Glutamatergic neuron (in vitro differentiated cells): ENCODE measurements around the gene SYT8. TPM values are rescaled to one million over a fixed set of nuclear protein-coding genes. Genes with fewer than 3 reads are reported as not detected.

Experiments used
- DNase-seq: peaks from one replicate; pipeline ENCODE4 v3.0.0; 2022
- H3K27ac Mint-ChIP-seq: one replicate; pipeline ENCODE4 v1.8.0; 2020; ENCODE audit warnings: mild to moderate bottlenecking, mixed read lengths, inconsistent platforms; ENCODE audit not compliant: unreplicated experiment
- H3K27me3 Mint-ChIP-seq: one replicate; pipeline ENCODE4 v1.8.0; 2020; ENCODE audit warnings: mild to moderate bottlenecking, moderate library complexity, mixed read lengths, inconsistent platforms; ENCODE audit not compliant: unreplicated experiment
- H3K36me3 Mint-ChIP-seq: one replicate; pipeline ENCODE4 v1.8.0; 2020; ENCODE audit warnings: mild to moderate bottlenecking, mixed read lengths, inconsistent platforms; ENCODE audit not compliant: unreplicated experiment
- H3K4me1 Mint-ChIP-seq: one replicate; pipeline ENCODE4 v1.8.0; 2020; ENCODE audit warnings: mild to moderate bottlenecking, low read depth, mixed read lengths, inconsistent platforms; ENCODE audit not compliant: unreplicated experiment
- H3K4me3 Mint-ChIP-seq: one replicate; pipeline ENCODE4 v1.8.0; 2020; ENCODE audit warnings: mild to moderate bottlenecking, mixed read lengths, inconsistent platforms; ENCODE audit not compliant: unreplicated experiment
- H3K9me3 Mint-ChIP-seq: one replicate; pipeline ENCODE4 v1.8.0; 2020; ENCODE audit warnings: mild to moderate bottlenecking, moderate library complexity, mixed read lengths, inconsistent platforms; ENCODE audit not compliant: unreplicated experiment
- total RNA-seq: library from RNA; stranded (reverse); fragmentation: NEBNext Ultra II Directional; extraction: Animal tissue kit (Norgen Biotek cat#: 25700); gene quantifications from one replicate; pipeline ENCODE4 v1.2.1, GENCODE V29; 2021; ENCODE audit not compliant: unreplicated experiment
- TF ChIP-seq, protein P1 (sequence below): fragments of 200-600 bp; sonication (generic); IDR thresholded peaks from one replicate; pipeline ENCODE4 v1.5.0; 2021; ENCODE audit not compliant: partially characterized antibody, unreplicated experiment

Gene SYT8
- total RNA-seq, 1 donor from 2014 or later: not detected

DNA sequence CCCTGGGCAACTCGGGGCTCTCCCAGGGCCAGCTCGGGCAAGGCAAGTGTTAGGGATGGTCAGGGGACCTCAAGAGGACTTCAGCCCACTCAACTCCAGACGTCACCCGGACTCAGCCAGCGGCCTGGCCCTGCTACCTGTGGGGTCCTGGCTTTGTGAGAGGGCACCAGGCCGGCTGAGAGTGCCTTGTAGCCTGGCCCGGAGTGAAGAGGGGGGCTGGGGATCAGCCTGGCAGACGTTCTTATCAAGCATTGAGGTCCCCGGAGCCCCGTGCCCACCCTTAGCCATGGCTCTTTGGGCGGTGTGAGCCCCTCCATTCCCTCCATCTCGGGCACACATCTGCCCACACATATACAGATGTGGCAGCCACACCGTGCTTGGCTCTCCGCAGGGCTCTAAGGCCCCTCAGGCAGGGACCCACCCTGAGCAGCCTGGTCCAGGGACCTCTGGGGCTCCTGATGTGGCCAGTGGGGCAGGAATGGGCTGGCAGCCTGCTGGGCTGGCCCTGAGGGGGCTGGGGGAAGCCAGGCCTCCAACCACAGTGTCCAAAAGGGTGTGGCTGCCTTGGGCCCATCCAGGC, 33.4 kb downstream of the SYT8 start:
- Mint-ChIP-seq H3K9me3 (no peaks in the 10 kb centered on the region), H3K27me3 (peaks cover 7% of the 10 kb centered on the region), H3K4me1 (no peaks in the 10 kb centered on the region), H3K36me3 (no peaks in the 10 kb centered on the region), H3K27ac (no peak overlapping the region), H3K4me3 (no peak overlapping the region)
- TF ChIP-seq, protein P1, sequence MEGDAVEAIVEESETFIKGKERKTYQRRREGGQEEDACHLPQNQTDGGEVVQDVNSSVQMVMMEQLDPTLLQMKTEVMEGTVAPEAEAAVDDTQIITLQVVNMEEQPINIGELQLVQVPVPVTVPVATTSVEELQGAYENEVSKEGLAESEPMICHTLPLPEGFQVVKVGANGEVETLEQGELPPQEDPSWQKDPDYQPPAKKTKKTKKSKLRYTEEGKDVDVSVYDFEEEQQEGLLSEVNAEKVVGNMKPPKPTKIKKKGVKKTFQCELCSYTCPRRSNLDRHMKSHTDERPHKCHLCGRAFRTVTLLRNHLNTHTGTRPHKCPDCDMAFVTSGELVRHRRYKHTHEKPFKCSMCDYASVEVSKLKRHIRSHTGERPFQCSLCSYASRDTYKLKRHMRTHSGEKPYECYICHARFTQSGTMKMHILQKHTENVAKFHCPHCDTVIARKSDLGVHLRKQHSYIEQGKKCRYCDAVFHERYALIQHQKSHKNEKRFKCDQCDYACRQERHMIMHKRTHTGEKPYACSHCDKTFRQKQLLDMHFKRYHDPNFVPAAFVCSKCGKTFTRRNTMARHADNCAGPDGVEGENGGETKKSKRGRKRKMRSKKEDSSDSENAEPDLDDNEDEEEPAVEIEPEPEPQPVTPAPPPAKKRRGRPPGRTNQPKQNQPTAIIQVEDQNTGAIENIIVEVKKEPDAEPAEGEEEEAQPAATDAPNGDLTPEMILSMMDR: no peak
- no peak for DNase-seq

DNA sequence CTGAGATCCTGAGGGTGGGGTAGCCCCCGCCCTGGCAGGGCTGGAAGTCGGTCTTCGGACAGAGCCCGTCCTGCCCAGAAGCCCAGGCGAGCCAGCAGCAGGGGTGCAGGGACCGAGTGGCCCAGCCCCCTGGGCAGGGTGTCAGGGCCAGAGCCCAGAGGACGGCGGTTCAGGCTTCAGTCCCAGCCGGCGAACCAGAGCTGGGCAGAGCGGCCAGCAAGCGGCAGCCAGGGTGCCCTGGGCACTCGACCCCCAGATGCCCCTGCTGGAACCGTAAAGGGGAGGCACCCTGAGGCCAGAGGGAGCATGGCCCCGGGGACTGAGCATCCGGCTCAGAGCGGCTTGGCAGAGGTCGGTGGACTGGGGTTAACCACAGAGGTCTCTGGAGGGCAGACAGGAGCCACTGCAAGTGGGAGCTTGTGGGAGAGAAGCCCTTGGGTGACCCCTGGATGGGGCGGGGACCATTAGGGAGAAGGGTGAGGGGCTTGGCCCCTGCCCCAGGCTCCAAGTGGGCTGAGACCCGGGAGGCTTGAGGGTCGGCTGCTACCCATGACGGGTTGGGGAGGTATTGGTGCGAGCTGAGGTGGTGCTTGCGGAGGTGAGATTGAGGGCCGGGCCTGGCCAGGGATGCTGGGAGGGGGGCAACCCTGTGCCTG, 34.0 kb downstream of the SYT8 start:
- DNase-seq: no peak
- no peak overlapping the region for H3K4me3 Mint-ChIP-seq
- peaks cover 8% of the 10 kb centered on the region for H3K27me3 Mint-ChIP-seq
- no peaks in the 10 kb centered on the region for H3K9me3 Mint-ChIP-seq
- no peaks in the 10 kb centered on the region for H3K36me3 Mint-ChIP-seq
- TF ChIP-seq, protein P1: no peak
- no peak overlapping the region for H3K27ac Mint-ChIP-seq
- H3K4me1 Mint-ChIP-seq: no peaks in the 10 kb centered on the region

DNA sequence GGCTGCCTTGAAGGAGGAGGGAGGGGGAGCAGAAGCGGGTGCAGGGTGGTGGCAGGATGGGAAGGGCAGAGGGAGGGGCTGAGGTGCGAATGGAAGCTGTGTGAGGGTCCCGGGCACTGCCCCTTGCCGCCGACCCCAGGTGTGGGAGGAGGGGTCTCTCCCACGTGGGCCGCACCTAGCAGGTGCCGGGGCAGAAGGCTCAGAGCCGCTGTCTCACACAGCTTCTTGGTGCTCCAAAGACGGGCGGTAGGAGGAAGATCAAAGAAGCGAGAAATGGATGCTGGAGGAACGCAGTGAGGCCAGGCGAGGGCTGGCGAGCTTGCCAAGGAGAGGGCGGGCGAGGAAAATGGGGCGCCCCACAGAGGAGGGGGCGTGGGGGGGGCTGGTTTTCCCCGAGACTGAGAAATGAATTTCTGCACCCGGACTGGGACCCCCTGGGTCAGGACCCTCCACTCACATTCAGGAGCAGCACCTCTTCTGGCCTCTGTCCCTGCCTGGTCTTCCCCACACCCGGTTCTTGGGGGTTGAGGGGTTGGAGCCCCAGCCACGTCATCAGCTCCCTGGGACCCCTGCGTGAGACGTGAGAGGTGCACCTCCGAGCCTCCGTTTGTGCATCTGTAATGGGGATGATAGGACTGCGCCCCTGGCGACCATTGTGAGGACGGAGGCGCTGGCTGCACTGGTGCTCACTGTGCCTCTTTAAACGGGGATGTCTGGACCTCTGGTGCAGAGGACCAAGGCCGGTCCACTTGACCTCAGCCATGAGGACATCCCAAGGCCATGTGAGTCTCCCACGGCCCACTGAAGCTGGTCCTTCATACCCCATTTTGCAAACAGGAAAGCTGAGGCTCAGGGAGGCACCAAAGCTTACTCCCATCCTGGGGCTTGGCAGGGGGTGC, 34.9 kb downstream of the SYT8 start:
- Mint-ChIP-seq H3K27me3 (peaks cover 8% of the 10 kb centered on the region), H3K4me3 (no peak overlapping the region), H3K4me1 (no peaks in the 10 kb centered on the region), H3K27ac (no peak overlapping the region), H3K36me3 (no peaks in the 10 kb centered on the region), H3K9me3 (no peaks in the 10 kb centered on the region)
- TF ChIP-seq, protein P1: no peak
- no peak for DNase-seq

DNA sequence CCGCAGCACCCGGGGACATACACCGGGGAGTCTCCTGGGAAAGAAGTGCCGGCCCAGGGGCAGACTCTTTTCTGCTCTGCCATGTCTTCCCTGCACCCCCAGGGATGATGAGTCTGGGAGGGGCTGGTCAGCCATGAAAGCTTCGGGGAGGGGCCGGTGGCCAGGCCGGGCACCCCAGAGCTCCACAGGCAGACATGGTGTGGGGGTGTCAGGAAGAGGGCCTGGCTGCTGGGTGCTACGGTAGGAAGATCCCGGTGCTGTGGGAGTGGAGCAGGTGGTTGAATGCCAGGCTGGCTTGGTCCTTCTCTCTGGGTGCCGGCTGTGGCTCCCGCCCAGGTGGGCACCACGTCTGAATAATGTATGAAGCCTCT, 35.5 kb downstream of the SYT8 start:
- no peak for DNase-seq
- Mint-ChIP-seq H3K9me3 (peaks cover 1% of the 10 kb centered on the region), H3K4me1 (no peaks in the 10 kb centered on the region), H3K4me3 (no peak overlapping the region), H3K27ac (no peak overlapping the region), H3K36me3 (no peaks in the 10 kb centered on the region), H3K27me3 (peaks cover 8% of the 10 kb centered on the region)
- TF ChIP-seq, protein P1: no peak
